NCI-H460 (cell line): ENCODE data around the gene TMEM31. TPM values are rescaled to one million over a fixed set of nuclear protein-coding genes. Genes with fewer than 3 reads are reported as not detected.
A peak's percentile ranks its signal among the peaks of the same experiment; 100 is the strongest.
"Not testable (repeated sequence)": the region's sequence is repeated elsewhere in the genome, so short reads cannot be mapped to it uniquely, and the experiment has no call there.

Experiments used
- DNase-seq: peaks from one replicate; pipeline ENCODE4 v3.0.0-alpha.2; 2016; ENCODE audit warnings: low read depth; ENCODE audit errors: extremely low read depth
- total RNA-seq: library from RNA; depleted of rRNA; stranded (reverse); fragments of >200 nt; shearing (Covaris generic); gene quantifications from 2 replicates; pipeline ENCODE4 v1.2.3, GENCODE V29; 2014; rRNA removed

The TMEM31 gene
- total RNA-seq, 1 experiment from 2014 or later: not detected

DNA sequence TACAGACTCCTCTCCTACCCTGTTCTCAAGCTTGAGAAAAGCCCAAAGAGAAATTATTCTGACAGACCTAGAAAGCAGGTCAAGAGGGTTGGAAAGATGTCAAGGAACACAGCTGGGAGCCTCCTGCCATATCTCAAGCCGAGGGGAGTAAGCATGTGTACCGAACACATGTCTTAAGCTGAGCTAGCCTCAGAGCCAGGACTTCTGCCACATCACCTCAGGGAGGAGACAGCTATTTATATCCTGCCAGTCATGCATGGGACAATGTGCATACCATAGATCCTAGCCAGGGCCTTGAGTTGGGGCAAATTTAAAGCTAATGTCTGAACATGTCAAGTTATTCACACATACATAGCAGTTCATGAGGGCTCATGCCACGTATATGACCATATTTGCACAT lies 11.8 kb downstream of the TMEM31 start:
- no peak for DNase-seq

DNA sequence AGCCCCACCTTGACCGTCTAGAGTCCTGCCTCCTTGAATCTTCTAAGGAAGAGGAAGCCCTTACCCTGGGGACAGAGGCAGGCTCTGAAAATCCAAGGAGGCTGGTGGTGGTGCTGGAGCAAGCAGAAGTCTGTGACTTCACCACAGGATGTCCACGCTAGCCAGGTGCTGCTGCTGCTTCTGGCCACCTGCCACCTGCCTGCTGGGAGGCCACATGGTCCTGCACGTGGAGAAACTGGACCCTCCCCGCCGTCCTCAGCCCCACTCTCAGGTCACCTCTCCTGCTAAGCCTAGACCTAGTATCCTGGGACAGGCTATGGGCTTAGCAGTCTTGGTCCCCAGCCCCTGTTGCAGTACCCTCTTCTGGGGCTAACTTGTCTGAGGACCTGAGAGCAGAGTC lies 15.8 kb downstream of the TMEM31 start:
- DNase-seq: no peak

DNA sequence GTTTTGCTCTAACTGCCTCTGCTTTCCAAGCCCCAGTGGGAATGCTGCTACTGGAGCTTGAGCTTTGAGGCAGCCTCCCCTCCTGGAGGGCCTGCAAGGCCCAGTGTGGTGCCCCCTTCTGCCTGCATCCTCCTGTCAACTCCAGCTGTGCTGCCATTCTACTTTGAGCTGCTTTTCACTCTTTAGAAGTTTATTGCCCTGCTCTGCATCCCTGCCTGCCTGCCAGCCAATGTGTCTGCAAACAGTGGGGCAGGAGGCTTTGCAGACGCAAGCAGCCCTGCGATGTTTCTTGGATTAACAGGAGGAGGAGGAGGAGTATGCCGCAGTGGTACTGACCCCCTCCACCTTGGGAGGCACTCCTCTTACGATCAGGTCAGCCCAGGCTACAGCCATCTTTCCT lies 16.4 kb downstream of the TMEM31 start:
- no peak for DNase-seq

DNA sequence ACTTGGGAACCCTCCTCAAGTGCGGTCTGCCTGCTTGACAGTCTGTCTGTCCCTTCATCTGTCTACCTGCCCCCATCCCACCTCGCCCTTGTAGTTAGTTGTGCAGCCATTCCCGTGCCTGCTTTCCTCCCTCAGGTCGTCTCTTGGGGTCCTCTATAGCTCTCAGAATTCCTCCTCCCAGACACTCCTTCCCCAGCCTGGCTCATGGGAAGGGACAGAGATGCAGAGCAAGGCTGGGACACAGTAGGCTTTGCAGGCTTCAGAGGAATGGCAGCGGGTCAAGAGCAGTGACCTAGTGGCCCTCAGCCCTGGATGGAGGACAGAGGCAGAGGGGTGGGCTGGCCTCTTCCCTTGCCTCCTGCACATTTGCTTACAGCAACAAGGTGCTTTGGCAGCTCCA lies 18.3 kb downstream of the TMEM31 start:
- DNase-seq: no peak

DNA sequence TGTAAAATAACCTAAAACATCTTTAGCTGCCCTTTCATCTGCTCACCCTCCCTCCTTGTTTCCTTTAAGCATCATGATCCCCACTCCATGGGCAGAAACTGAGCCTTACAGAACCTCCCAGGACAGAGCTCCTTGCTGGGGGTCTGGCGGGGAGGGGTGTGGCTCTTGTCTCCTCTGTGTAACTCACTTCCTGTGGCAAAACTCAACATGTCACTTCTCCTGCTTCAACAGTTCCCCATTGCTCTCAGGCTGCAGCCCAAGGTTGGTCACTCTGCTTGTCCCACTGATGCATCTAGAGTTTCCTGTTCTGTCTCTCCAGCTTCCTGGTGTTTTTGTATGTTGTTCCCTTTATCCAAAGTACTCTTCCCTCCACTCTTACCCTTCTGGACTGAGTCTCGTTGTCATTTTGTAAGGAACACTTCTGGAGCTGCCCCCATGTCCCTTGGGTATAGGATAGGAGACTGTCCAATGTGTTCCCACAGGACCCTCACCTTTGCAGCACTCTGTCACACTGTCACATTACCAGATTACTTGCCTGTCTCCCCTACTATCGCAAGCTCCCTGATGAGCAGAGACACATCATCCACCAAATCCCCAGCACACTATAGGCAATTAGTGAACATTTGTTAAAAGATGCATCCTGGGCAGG lies 19.6 kb downstream of the TMEM31 start:
- no peak for DNase-seq

DNA sequence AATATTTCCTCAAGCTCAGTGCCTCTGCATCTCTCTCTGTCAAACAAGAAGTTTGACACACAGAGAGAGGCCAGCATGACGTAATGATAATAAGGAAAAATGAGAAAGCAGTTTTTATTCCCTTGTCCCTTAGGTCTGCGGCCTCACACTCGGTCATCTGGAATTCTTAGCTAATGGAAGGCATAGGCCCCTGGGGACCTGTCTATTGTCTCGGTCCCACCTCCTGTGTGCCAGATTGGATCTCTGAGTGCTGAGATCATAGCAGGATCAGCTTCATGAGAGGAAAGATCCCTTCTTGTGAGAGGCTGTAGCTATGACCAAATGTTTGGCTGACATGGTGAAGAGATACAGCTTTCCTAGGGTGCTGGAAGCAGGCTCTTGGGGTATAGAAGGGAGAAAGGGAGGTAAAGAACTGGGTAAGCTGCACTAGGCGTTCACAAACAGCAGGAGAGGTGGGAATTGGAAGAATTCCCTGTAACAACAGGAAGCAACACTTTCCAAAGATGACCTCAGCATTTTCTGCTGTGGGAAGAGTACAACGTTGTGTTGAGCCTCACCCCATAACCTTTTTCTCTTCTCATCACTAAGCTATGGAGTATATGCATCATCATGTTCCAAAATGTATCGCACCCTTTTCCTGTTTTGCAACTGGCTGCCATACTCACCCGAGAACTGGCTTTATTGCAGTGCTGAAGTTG lies 20.2 kb downstream of the TMEM31 start:
- peak; percentile 44 for DNase-seq

DNA sequence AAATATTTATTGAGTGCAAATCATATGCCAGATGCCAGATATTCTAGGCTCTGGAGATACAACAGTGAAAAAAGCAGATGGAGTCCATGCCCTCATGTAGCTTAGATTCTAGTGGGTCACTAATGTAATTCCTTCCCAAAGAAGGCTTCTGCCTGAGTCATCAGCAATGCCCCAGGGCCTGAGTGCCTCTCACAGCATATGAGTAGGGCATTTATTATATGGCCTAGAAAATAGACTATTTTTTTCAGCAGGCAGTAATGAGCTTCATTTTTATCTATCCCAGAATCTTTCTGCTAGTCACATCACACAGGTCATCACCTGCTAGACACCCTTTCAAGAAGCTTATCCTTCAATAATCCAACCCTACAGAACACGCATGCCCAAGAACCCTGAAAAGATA lies 22.3 kb downstream of the TMEM31 start:
- no peak for DNase-seq

DNA sequence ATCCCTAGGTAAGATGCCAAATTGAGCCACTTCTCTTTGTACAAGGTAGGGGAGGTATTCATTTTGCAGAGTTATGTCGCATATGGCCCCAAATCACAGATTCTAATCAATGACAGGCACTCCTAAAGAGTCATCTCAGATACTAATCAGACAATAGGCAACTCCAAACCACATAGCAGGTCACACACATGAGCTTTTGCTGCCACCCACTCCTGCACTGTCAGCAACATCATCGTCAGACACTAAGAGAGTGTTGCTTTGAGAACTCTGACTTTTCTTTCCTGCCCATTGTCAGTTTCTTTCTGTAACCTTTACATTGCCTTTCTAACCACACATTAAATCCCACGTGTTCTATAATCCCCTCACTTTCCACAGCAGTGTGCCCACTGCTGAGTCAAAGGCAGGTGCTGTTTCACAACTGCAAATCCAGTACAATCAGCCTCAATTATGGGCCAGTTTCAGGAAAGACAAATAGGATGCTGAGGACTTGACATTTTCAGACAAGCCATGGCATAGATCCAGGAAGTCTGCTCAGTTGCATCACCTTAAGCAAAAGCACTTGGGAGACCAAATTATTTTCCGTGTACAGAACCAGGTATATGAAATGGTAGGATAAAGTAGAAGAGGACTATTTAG lies 23.5 kb downstream of the TMEM31 start:
- no peak for DNase-seq

DNA sequence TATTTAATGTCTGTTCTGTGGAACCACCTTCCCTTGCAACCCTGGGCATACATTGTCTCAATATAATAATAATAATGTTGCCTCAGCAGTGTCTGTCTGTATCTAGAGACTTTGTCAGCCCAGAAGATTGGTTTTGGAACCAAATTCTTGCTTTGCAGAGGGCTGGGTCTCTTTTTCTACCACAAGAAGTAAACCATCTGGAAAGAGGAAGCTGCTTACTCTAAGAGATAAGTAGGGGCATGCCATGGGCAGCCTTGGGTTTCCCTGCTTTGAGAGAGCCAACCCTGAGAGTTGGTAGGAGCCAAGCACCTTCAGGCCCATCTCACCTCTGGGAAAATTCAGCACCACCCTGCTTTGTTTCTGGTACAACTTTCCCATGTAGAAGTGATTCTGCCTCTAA lies 27.0 kb downstream of the TMEM31 start:
- no peak for DNase-seq

DNA sequence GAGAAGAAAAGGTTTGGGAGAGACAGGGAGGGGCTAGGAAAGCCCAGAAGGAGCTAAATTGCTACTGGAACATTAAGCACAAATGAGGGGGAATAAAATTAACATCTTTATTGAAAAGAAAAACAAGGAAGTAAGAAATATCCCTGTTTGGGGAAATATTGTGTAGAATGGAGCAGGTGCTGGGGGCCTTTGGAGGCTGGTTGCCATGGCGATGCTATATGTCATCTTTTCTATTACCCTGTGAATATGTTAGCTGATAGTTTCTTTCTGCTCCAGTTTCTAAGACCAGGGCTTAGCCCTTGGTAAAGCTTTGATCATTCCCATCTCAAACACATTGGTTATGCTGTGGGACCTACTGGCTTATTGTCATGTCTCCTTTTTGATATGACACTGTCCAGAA lies 28.7 kb downstream of the TMEM31 start:
- no peak for DNase-seq

DNA sequence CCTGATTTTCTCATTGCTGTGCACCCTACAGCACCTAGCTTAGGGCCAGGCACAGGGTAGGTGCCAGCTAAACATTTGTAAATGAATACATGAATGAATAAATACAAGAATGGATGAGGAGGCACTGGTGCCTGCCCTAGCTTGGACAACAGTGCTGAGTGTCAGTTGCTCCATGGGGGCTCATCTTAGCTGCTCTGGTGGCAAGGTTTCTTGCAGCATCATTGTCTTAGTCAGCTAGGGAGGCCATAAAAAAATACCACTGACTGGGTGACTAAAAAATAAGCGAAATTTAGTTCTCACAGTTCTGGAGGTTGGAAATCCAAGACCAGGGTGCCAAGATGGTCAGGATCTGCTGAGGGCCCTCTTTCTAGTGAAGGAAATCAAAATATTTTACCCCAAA lies 31.2 kb downstream of the TMEM31 start:
- DNase-seq: no peak

DNA sequence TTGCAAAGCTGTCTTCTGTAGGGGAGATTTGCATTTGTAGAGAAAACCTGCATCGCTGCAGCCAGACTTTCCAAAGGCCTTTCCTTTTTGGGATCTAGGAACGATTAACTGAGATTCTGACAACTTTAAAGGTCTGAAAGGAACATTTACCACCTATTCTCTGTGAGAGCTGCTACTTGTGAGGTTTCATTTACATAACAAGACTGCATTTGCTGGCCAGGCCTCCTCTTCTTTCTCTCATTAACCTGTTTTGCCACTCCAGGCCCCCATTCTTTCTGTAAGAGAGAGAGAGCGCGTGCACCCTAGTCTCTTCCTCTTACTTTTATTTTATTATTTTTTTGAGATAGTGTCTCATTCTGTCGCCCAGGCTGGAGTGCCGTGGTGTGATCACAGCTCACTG lies 31.6 kb downstream of the TMEM31 start:
- DNase-seq: no peak

DNA sequence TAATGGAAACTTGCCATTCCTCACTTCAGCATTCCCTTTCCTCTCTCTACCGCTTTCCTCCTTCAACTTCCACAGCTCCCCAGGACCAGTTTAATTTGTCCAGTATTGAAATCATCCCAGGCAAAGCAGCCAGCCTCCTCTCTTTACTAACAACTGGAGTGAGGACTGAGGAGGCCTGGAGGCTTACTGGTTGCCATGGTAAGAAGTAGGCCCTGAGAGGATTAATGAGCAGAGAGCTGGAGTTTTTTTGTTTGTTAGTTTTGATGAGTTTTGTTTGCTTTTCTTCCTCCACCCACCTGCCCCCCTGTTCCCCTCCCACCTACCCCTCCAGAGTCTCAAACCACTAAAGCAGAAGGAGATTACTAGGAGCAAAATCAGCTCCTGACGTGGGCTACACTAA lies 36.5 kb downstream of the TMEM31 start:
- DNase-seq: no peak

DNA sequence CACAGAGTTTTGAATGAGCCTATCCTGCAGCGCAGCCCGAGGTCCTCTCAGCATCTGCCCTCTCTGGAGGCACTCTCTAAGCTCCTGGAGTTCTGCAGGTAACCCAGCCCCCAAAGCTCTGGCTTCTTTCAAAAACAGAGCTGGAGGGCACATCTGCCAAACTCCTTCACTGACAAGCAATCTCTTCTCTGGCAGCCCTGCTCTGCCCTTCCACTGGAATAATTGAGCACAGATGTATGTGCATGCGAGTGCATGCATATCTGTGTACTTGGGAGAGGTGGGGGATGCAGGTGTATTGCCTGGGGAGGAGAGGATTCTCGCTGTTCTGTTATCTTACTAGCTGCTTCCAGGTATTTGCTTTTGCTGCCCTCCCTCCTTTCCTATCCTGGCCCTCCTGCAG lies 43.7 kb downstream of the TMEM31 start:
- DNase-seq: no peak

DNA sequence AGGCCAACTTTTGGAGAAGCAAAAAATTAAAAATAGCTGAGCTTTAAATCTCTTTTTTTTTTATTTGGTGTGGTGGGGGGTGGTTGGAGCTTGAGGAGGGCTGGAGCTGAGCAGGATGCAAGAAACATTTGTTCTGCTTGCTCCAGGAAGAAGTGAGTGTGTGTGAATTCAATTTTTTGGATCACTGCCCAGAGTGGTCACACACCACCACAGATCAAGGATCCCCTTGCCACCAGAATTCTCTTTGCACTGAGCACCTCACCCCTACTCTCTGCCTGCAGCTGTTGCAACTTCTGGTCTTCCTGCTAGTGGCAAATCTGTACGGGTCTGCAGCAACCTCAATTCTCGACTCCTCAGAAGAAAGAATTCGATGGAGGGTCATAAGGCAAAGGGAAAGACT lies 46.0 kb downstream of the TMEM31 start:
- DNase-seq: no peak

DNA sequence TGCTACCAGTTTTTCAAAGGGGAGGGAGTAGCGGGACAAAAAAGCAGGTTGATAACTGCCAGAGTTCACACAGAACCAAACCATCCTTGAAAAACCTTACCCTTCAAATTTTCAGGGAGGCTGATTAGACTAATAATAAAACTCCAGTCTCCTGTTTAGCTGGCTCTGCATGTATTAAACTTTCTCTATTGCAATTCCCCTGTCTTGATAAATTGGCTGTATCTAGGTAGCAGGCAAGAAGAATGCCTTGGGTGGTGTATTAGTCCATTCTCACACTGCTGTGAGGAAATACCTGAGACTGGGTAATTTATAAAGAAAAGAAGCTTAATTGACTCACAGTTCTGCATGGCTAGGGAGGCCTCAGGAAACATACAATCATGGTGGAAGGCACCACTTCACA lies 47.8 kb downstream of the TMEM31 start:
- DNase-seq: no peak

DNA sequence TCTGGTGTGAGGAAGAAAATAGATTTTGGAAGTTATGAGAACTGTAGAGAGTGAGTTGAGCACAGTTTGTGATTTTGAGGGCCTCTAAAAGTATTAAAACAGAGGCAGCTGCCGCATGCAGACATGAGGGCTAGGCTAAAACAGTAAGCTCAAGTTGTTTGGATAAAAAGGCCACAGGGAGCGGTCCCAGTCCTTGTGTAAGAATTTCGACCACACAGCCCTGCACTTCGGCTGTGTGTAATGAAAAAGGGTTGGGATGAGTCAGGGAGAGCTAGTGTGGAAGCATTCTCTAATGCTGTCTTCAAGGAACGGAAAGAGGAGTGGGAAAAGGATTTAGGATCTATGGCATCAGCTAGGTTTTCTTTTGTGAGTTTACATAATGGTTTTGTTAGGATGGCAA lies 52.8 kb downstream of the TMEM31 start:
- not testable (repeated sequence) for DNase-seq

Other genes with a start within 250 kb of the TMEM31 start
- 0.05 TPM in 1 of 2 replicates, not detected in the other for gene RAB40A, start 191.4 kb upstream of the TMEM31 start, total RNA-seq
- 86.8 and 104 TPM in 2 replicates for gene TCEAL4, start 125.4 kb upstream of the TMEM31 start, total RNA-seq
- 3.2 and 5.0 TPM in 2 replicates for gene TCEAL3, start 102.9 kb upstream of the TMEM31 start, total RNA-seq
- gene TCEAL1, start 81.9 kb upstream of the TMEM31 start, total RNA-seq: 38.9 and 48.5 TPM in 2 replicates
- gene MORF4L2, start 24.2 kb upstream of the TMEM31 start, total RNA-seq: 735 and 754 TPM in 2 replicates
- not detected in 2 replicates for gene PLP1, start 65.9 kb downstream of the TMEM31 start, total RNA-seq
- gene RAB9B, start 121.3 kb downstream of the TMEM31 start, total RNA-seq: 0.67 and 0.98 TPM in 2 replicates